GM12864 (cell line): Measurements from ENCODE around the gene FAM131C.

Experiments
- DNase-seq: peaks from one replicate; pipeline ENCODE4 v3.0.0-alpha.2; 2011; ENCODE audit warnings: low read depth
- H3K4me3 ChIP-seq: 2 replicates; pipeline ENCODE4 v1.5.1; 2011; ENCODE audit warnings: mild to moderate bottlenecking, low read depth, low read length, control low read depth
- TF ChIP-seq, protein P1 (sequence below): IDR thresholded peaks from 2 replicates; pipeline ENCODE4 v1.5.1; 2011; ENCODE audit warnings: low read depth, mild to moderate bottlenecking, moderate library complexity, low read length, control low read depth, inconsistent platforms; ENCODE audit errors: missing control alignments

The FAM131C gene

DNA sequence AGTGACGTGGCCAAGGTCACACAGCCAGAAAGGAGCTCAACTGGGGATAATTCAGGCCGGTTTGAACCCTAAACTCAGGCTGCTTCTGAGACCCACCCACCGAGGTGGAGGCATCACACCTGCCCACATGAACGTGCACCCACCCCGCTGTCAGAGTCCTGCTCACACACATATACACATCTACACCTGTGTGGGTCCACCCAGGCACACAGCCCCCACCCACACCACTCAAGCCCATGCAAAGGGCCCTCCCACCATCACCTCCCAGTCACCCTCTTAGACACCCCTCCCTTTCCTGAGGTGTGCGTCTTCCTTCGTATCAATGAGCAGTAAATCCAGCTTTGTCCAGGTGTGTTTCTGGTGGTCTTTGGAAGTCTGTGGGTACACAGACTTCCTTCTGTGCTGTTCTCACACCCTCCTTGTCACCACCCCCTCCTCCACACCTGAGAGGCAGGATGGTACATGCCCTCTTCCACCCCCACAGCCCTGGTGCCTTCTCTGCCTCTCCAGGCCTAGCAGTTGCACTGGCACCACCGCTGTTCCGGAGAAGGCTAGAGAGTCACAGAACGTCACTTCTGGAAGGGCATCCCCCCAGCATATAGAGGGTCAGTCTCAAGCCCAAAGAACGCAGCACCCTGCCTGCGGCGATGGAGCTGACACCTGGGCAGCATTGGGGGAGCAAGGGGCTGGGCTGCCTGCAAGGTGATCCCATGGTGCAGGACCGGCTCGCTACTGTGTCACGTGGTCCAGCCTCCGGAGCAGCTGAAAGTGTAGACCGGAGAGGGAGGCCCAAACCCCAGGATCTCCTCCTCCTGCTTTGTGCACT lies 18.9 kb upstream of the FAM131C start:
- H3K4me3 ChIP-seq = no peak overlapping the region
- TF ChIP-seq, protein P1, sequence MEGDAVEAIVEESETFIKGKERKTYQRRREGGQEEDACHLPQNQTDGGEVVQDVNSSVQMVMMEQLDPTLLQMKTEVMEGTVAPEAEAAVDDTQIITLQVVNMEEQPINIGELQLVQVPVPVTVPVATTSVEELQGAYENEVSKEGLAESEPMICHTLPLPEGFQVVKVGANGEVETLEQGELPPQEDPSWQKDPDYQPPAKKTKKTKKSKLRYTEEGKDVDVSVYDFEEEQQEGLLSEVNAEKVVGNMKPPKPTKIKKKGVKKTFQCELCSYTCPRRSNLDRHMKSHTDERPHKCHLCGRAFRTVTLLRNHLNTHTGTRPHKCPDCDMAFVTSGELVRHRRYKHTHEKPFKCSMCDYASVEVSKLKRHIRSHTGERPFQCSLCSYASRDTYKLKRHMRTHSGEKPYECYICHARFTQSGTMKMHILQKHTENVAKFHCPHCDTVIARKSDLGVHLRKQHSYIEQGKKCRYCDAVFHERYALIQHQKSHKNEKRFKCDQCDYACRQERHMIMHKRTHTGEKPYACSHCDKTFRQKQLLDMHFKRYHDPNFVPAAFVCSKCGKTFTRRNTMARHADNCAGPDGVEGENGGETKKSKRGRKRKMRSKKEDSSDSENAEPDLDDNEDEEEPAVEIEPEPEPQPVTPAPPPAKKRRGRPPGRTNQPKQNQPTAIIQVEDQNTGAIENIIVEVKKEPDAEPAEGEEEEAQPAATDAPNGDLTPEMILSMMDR = no peak
- DNase-seq = no peak

- no peak overlapping the region for H3K4me3 ChIP-seq
- TF ChIP-seq, protein P1 = no peak
- DNase-seq = no peak
Observed at GRCh38 chr1:16091296-16091695, 17.8 kb upstream of the FAM131C start.

DNA sequence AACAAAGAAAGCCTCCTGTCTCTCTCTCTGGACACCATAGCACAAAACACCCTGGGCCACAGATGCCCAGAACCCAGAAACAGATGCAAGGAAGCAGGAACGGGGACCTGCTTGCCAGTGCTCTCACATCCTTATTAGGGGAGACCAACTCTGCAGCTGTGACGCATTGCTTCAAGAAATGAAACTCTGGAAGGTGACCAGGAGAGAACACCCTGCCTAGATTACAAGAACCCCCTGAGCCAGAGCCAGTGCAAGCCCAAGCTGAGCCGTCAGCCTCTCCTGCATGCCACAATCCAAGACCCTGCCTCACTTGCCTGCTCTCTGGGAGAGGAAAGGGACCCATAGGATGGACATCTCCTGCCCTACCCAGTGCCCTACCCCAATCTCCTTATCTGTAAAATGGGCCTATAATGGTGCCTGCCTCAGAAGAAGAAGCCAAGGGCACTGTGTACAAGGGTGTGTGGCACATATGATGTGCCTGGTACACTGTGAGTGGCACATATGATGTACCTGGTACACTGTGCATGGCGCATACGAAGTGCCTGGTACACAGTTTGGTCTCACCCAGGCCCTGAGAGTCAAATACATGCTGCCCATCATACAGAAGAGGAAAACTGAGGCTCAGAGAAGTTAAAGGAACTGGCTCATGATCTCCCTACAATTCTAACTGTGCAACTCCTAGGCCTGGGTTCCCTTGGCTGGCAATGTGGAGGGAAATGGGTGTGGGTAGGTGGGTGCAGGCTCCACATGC lies 16.8 kb upstream of the FAM131C start:
- no peak overlapping the region for H3K4me3 ChIP-seq
- DNase-seq = no peak
- TF ChIP-seq, protein P1 = no peak

DNA sequence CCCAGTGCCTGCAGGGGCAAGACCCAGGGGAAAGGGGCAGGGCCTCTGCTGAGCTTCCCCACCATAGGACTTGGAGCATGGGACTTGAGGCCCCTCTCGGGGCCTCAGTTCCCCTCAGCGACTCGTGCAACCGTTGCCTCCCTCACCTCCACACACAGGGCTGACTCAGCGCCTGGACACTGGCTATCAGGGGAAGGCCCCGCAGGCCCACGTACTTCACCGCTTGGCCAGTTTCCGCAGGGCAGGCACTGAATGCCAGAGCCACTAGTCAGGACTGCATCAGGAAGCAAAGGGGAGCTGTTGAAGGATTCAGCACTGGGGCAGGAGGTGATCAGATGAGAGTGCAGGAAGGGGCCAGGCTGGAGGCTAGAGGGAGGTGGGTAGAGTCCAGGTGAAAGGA lies 15.5 kb upstream of the FAM131C start:
- TF ChIP-seq, protein P1 = no peak
- DNase-seq = no peak
- no peak overlapping the region for H3K4me3 ChIP-seq

DNA sequence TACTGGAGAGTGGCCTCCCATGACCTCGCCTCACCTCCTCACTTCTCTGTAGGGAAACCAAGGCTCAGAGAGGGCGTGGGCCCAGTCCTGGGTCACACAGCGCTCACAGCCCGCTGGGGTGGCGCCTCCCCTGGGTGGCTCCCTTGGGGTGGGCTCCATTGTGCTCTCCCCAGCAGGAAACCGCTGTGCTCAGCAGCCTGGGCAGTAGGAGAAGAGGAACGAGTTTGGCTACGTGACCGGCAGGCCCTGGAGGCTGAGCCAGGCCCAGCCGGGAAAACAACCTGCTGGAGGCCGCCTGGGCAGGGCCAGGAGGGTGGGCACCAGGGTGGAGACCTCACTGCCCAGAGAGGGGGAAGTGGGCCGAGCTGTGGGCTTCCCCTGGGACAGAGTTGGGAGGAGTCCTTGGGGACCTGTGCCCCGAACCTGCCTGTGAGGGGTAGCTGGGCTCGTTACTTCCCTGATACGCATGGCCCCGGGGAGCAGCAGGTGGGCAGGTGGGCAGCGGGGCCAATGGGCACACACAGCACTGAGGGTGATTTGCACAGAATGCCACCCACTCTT lies 15.0 kb upstream of the FAM131C start:
- no peak overlapping the region for H3K4me3 ChIP-seq
- TF ChIP-seq, protein P1 = no peak
- DNase-seq = no peak

DNA sequence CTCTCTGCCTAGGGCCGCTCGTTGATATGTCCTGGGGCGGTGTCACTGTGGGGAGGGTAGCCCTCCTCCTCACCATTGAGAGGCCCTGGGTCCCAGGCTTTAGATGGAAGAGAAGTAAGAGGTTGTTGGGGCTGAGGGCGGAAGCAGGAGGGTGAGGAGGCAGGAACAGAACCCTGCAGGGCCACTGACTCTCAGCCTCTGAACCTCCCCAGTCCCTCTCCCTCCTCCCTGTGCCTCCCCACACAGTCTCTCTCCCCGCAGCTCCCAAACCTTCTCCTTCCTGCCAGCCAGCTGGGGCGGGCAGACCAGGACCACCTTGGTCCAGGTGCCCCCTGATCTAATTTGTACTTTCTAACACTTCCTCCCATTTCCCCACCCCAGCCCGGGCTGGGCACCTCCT lies 14.3 kb upstream of the FAM131C start:
- TF ChIP-seq, protein P1 = no peak
- no peak for DNase-seq
- H3K4me3 ChIP-seq = no peak overlapping the region
